CD4-positive, alpha-beta T cell (primary cell): ENCODE measurements around the gene KRT14. TPM values are rescaled to one million over a fixed set of nuclear protein-coding genes. Genes with fewer than 3 reads are reported as not detected.

Source experiments
- ATAC-seq: fragments of 200-7000 bp; cut with Tn5 transposase; one replicate; pipeline ENCODE4 v1.10.0; 2022; ENCODE audit warnings: mild to moderate bottlenecking; ENCODE audit not compliant: poor library complexity
- CTCF ChIA-PET: fragments of 350-600 bp; sonication (Branson Sonifier 250); formaldehyde crosslinking; loops from one replicate; lab custom pipeline; 2021; ENCODE audit warnings: antibody characterized with exemption, inconsistent platforms; lab: Charles Lee
- POLR2A ChIA-PET: fragments of 350-600 bp; sonication (Branson Sonifier 250); formaldehyde crosslinking; loops from one replicate; lab custom pipeline; 2021; ENCODE audit warnings: antibody characterized with exemption, inconsistent platforms; lab: Charles Lee
- DNase-seq, 14 experiments: peaks; one replicate each; pipeline ENCODE4 v3.0.0-alpha.2; 2013 to 2020; ENCODE audit warnings: mixed read lengths in 2 of 14
- H3K27ac ChIP-seq, 2 donors: one replicate each; pipeline versions ENCODE4 v1.5.1 to v1.7.0; 2013; ENCODE audit warnings: low read length in 2 of 2, low read depth in 1 of 2, mild to moderate bottlenecking in 1 of 2
- H3K27me3 ChIP-seq, 2 experiments: 1 replicate in 1 of 2; 2 replicates in 1 of 2; pipeline versions ENCODE4 v1.6.1 to v1.7.0; 2013; ENCODE audit warnings: low read length in 2 of 2, control low read depth in 1 of 2, mild to moderate bottlenecking in 1 of 2, moderate library complexity in 1 of 2; ENCODE audit not compliant: insufficient read depth in 2 of 2, control insufficient read depth in 1 of 2
- H3K36me3 ChIP-seq: one replicate; pipeline ENCODE4 v1.6.1; 2013; ENCODE audit warnings: low read length, control low read depth; ENCODE audit not compliant: insufficient read depth
- H3K4me1 ChIP-seq: one replicate; pipeline ENCODE4 v1.6.1; 2013; ENCODE audit warnings: low read length, control low read depth; ENCODE audit not compliant: insufficient read depth
- H3K4me3 ChIP-seq: one replicate; pipeline ENCODE4 v1.5.1; 2013; ENCODE audit warnings: mild to moderate bottlenecking, low read length, moderate library complexity
- H3K9me3 ChIP-seq, 2 experiments: 1 replicate in 1 of 2; 2 replicates in 1 of 2; pipeline versions ENCODE4 v1.6.1 to v1.7.0; 2013; ENCODE audit warnings: low read length in 2 of 2, mild to moderate bottlenecking in 2 of 2, control low read depth in 1 of 2, moderate library complexity in 1 of 2; ENCODE audit not compliant: control insufficient read depth in 1 of 2, insufficient read depth in 1 of 2
- H3K27ac Mint-ChIP-seq: one replicate; pipeline ENCODE4 v1.8.0; 2020; ENCODE audit warnings: mixed read lengths
- H3K27me3 Mint-ChIP-seq: one replicate; pipeline ENCODE4 v1.8.0; 2021; ENCODE audit warnings: mixed read lengths
- H3K36me3 Mint-ChIP-seq: one replicate; pipeline ENCODE4 v1.8.0; 2021; ENCODE audit warnings: low read depth, mixed read lengths
- H3K4me1 Mint-ChIP-seq: one replicate; pipeline ENCODE4 v1.8.0; 2021; ENCODE audit warnings: low read depth, mixed read lengths
- H3K4me3 Mint-ChIP-seq: one replicate; pipeline ENCODE4 v1.8.0; 2020; ENCODE audit warnings: mild to moderate bottlenecking, mixed read lengths
- H3K9me3 Mint-ChIP-seq: one replicate; pipeline ENCODE4 v1.8.0; 2020; ENCODE audit warnings: mixed read lengths
- CTCF ChIP-seq: fragments of 200-600 bp; IDR thresholded peaks from one replicate; pipeline ENCODE4 v1.8.0; 2022; ENCODE audit warnings: antibody characterized with exemption, mild to moderate bottlenecking
- intact Hi-C, 2 experiments: fragments of 100-400 bp; cut with DNase I in 1 of 2; cut with micrococcal nuclease in 1 of 2; formaldehyde crosslinking; loops; one replicate each; pipeline versions ENCODE4 v1.15.1 to v1.9.0; 2023 to 2025; cut with DNase I, micrococcal nuclease
- polyA plus RNA-seq, 2 donors: library from polyadenylated mRNA; unstranded; fragments of 120-200 nt; gene quantifications; one replicate each; pipeline ENCODE4 v1.2.1, GENCODE V29; 2013
- total RNA-seq, 174 experiments: library from RNA in 2 of 174; stranded (reverse) in 2 of 174; gene quantifications; one replicate each; pipeline ENCODE4 v1.2.3 and lab custom pipeline; 2021 to 2026

KRT14 gene
- total RNA-seq (not detected), total RNA-seq (lab: John Stamatoyannopoulos, UW) (0 to 0.08 (median 0) reads per million in 172 experiments)
- not detected for polyA plus RNA-seq (2013, experiment 1 of 2)
- polyA plus RNA-seq (2013, experiment 2 of 2) = not detected

GRCh38 chr17:41586863-41587495 is at the start of gene KRT14:
Gene KRT14 (minus strand): TSS chr17:41586895. CDS start chr17:41586834, 61 bp downstream.
- Mint-ChIP-seq H3K27ac (no peak within 1 kb of the TSS), H3K36me3 (no peaks in the 10 kb centered on the region), H3K27me3 (peaks cover 40% of the 10 kb centered on the region), H3K4me1 (no peaks in the 10 kb centered on the region), H3K9me3 (no peaks in the 10 kb centered on the region), H3K4me3 (no peak within 1 kb of the TSS)
- DNase-seq (no peak), ATAC-seq (no peak)
- H3K9me3 ChIP-seq = no peaks in the 10 kb centered on the region
- ChIA-PET POLR2A (no interaction called here), CTCF (no interaction called here)
- no peaks in the 10 kb centered on the region for H3K36me3 ChIP-seq
- no peak for TF ChIP-seq CTCF
- no peak within 1 kb of the TSS for H3K27ac ChIP-seq
- no peaks in the 10 kb centered on the region for H3K27me3 ChIP-seq
- no peaks in the 10 kb centered on the region for H3K4me1 ChIP-seq
- intact Hi-C loops = no loop called here
- no peak within 1 kb of the TSS for H3K4me3 ChIP-seq

GRCh38 chr17:41635121-41636097 is 48.7 kb upstream of the KRT14 start:
- no peak overlapping the region for H3K27ac ChIP-seq
- Mint-ChIP-seq H3K4me3 (no peak overlapping the region), H3K36me3 (no peaks in the 10 kb centered on the region), H3K27me3 (no peaks in the 10 kb centered on the region), H3K4me1 (no peaks in the 10 kb centered on the region), H3K9me3 (no peaks in the 10 kb centered on the region), H3K27ac (no peak overlapping the region)
- H3K9me3 ChIP-seq = no peaks in the 10 kb centered on the region
- intact Hi-C loops = no loop called here
- DNase-seq = no peak
- no peak for TF ChIP-seq CTCF
- H3K4me3 ChIP-seq = no peak overlapping the region
- no peak for ATAC-seq
- H3K4me1 ChIP-seq = no peaks in the 10 kb centered on the region
- ChIA-PET POLR2A (no interaction called here), CTCF (no interaction called here)
- H3K27me3 ChIP-seq = no peaks in the 10 kb centered on the region
- no peaks in the 10 kb centered on the region for H3K36me3 ChIP-seq

- no peaks in the 10 kb centered on the region for H3K4me1 ChIP-seq
- H3K27me3 ChIP-seq = no peaks in the 10 kb centered on the region
- Mint-ChIP-seq H3K9me3 (no peaks in the 10 kb centered on the region), H3K36me3 (no peaks in the 10 kb centered on the region), H3K4me1 (no peaks in the 10 kb centered on the region), H3K27ac (no peak overlapping the region), H3K4me3 (no peak overlapping the region), H3K27me3 (no peaks in the 10 kb centered on the region)
- H3K27ac ChIP-seq = no peak overlapping the region
- ATAC-seq (no peak), DNase-seq (no peak)
- TF ChIP-seq CTCF = no peak
- intact Hi-C loops = no loop called here
- ChIA-PET CTCF (no interaction called here), POLR2A (no interaction called here)
- H3K4me3 ChIP-seq = no peak overlapping the region
- H3K36me3 ChIP-seq = no peaks in the 10 kb centered on the region
- H3K9me3 ChIP-seq = no peaks in the 10 kb centered on the region
These were observed 47.9 kb upstream of the KRT14 start for GRCh38 chr17:41634639-41635038.
